GM19351 (cell line): ENCODE data around the gene BACH1.

ENCODE experiments used
- ATAC-seq: cut with Tn5 transposase; IDR thresholded peaks from one replicate; pipeline ENCODE4 v1.9.1; 2021; ENCODE audit warnings: mild to moderate bottlenecking, moderate library complexity; ENCODE audit not compliant: unreplicated experiment

The BACH1 gene

GRCh38 chr21:29376556-29376955, 77.8 kb downstream of the BACH1 start:
- ATAC-seq = peak; percentile 78

GRCh38 chr21:29377266-29377665, 78.5 kb downstream of the BACH1 start:
- ATAC-seq = no peak

- no peak for ATAC-seq
Measured at GRCh38 chr21:29378832-29379231, 80.1 kb downstream of the BACH1 start.

- ATAC-seq = no peak
Measured at GRCh38 chr21:29379517-29380054, 80.9 kb downstream of the BACH1 start.

GRCh38 chr21:29382030-29382654, 83.4 kb downstream of the BACH1 start:
- no peak for ATAC-seq

- ATAC-seq = no peak
Measured at GRCh38 chr21:29384683-29385359, 86.1 kb downstream of the BACH1 start.

- ATAC-seq = no peak
Measured at GRCh38 chr21:29385934-29386520, 87.3 kb downstream of the BACH1 start.

- no peak for ATAC-seq
Measured at GRCh38 chr21:29386803-29387202, 88.1 kb downstream of the BACH1 start.

GRCh38 chr21:29387598-29387997, 88.9 kb downstream of the BACH1 start:
- ATAC-seq = no peak

- ATAC-seq = no peak
Measured at GRCh38 chr21:29389136-29389535, 90.4 kb downstream of the BACH1 start.

- no peak for ATAC-seq
Measured at GRCh38 chr21:29390778-29391177, 92.1 kb downstream of the BACH1 start.

- ATAC-seq = no peak
Measured at GRCh38 chr21:29394051-29394450, 95.3 kb downstream of the BACH1 start.
